Activated T-helper 9 cell treated with anti-CD3 and anti-CD28 coated beads, Interleukin-2, amount 50 U/mL, for 16 hours (primary cell): Measurements from ENCODE around the gene OXNAD1.
A peak's percentile ranks its signal among the peaks of the same experiment; 100 is the strongest.

Experiments
- DNase-seq: peaks from one replicate; pipeline ENCODE4 v3.0.0-alpha.2; 2020; ENCODE audit warnings: low read depth

OXNAD1 gene

DNA sequence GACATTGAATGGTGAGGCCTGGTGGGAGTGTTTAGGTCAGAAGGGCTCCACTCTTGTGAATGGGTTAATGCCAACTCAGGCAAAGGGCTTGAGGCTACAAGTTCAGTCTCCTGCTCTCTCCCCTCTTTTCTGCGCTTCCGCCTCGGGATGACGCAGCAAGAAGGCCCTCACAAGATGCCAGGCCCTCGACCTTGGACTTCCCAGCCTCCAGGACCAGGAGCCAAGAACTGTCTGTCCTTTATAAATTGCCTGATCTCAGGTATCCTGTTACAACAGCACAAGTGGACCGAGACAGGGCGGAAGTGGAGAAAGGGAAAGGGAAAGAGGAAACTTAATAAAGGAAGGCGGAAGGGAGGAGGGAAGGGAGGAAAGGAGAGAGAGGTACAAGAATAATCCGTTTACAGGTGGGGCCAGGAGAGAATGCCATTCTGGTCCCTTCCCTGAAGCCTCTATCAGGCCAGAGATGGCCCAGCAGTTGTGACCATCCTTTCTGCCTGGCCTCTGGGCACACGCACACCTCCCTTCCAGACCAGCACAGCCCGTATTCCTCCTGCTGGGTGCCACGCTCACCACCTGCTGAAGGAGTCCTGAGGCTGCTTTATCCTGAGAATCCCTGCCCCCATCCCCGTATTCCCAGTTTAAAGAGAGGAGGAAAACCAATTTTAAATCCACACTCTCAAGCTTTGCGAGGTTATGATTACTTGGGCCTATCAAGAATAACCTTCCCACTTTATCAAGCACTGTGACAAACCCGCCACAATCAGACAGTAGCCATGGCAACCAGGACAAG lies 64.2 kb downstream of the OXNAD1 start:
- no peak for DNase-seq

DNA sequence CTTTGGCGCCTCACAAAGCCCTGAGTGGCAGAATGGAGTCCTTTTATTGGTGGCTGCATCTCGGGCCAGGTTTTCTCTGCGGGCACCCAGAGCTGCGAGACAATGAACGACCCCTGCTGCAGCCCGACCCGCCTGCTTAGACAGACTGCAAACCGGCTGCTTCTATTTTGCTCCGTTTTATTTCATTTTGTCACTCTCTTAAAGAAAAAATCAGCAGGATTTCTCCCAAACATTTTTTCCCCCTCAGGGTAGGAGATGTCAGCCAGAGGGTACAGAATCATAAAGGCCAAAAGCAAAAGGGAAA lies 64.8 kb downstream of the OXNAD1 start:
- DNase-seq, result no peak

GRCh38 chr3:16330351-16330750 lies 65.3 kb downstream of the OXNAD1 start:
- DNase-seq, result no peak

- no peak for DNase-seq
Observed at GRCh38 chr3:16331319-16331883, 66.4 kb downstream of the OXNAD1 start.

GRCh38 chr3:16332904-16333426 lies 68.0 kb downstream of the OXNAD1 start:
- DNase-seq, result no peak

DNA sequence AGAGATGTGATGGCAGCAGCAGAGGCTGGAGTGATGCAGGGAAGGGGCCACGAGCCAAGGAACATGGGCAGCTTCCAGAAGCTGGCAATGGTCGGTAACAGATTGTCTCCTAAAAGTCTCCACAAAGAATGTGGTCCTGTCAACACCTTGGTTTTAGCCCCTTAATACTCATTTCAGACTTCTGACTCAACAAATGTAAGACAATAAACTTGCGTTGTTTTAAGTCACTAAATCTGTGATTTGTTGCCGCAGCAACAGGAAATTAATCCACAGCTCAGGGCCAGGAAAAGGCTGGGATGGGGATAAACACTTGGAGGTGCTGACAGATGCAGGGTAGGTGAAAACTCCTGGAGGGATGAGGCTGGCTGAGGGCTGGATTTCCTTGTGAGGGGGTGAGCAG lies 69.9 kb downstream of the OXNAD1 start:
- DNase-seq, result no peak

DNA sequence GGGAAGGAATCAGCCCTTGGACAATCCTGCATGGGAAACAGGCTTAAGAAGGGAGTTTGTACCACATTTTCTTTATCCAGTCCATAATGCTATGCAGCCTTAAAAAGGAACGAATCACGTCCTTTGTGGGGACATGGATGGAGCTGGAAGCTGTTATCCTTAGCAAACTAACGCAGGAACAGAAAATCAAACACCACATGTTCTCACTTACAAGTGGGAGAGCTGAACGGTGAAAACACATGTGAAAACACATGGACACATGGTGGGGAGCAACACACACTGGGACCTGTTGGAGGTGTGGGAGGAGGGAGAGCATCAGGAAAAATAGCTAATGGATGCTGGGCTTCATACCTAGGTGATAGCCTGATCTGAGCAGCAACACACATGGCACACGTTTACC lies 70.3 kb downstream of the OXNAD1 start:
- DNase-seq, result no peak

GRCh38 chr3:16335772-16336645 lies 71.0 kb downstream of the OXNAD1 start:
- DNase-seq, result no peak

DNA sequence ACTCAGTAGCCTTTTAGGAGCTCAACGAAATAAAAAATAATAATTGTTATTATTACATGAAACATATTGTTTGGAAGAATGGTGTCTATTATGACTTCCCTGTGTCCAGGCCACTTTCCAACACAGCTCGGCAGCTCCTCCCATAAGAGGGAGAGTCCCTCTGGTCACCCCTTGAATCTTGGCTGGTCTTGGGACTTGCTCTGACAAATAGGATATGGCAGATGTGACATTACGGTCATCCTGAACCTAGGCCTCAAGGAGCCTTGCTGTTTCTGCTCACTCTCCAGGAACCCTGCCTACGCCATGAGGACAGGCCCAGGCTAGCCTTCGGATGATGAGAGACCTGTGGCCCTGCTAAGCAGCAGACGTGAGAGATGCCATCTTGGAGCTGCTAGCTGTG lies 71.8 kb downstream of the OXNAD1 start:
- DNase-seq, result no peak

GRCh38 chr3:16337856-16338540 lies 73.0 kb downstream of the OXNAD1 start:
- DNase-seq, result peak; percentile 10

- no peak for DNase-seq
Observed at GRCh38 chr3:16338999-16339398, 74.0 kb downstream of the OXNAD1 start.

GRCh38 chr3:16343101-16343500 lies 78.1 kb downstream of the OXNAD1 start:
- DNase-seq, result no peak

GRCh38 chr3:16346413-16347081 lies 81.5 kb downstream of the OXNAD1 start:
- no peak for DNase-seq

DNA sequence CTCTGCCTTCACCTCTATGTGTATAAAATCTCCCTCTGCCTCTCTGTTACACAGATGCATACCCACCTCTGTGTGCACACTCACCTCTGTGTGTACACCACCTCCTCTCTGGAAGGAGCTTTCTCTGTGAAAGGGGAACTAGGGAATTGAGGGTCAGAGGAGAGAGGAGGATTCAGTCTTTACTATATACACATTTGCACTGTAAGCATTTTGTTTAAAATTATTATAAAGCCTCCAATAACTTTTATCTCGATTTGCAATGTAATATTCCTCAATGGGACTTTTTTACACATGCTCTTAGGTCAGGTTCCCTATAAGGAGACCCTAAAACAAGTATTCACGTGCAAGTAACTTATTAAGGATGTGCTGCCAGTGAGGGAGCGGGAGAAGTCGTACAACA lies 82.5 kb downstream of the OXNAD1 start:
- DNase-seq, result no peak

DNA sequence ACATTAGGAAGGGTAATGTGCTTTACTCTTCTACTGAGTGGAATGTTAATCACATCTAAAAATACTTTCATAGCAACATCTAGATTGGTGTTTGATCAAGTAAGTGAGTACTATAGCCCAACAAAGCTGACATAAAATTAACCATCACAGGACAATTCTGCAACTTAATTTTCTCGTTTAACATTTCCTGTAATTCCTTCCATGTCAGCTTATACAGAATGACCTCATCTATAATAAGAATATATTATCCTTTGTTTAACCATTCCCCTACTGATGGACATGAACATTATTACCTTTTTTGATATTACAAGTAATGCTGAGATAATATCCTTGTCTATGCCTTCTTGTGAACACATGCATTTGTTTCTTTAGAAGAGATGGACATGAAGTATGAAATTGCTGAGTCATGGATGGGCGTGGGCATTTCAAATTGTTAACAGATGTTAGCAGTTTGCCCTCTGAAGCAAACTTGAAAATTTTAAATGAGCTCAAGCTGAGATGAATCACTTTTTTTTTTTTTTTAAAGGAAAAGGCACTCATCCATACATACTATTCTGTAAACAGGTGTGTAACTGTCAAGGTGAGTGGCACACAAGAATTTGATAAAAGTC lies 85.1 kb downstream of the OXNAD1 start:
- DNase-seq, result no peak

DNA sequence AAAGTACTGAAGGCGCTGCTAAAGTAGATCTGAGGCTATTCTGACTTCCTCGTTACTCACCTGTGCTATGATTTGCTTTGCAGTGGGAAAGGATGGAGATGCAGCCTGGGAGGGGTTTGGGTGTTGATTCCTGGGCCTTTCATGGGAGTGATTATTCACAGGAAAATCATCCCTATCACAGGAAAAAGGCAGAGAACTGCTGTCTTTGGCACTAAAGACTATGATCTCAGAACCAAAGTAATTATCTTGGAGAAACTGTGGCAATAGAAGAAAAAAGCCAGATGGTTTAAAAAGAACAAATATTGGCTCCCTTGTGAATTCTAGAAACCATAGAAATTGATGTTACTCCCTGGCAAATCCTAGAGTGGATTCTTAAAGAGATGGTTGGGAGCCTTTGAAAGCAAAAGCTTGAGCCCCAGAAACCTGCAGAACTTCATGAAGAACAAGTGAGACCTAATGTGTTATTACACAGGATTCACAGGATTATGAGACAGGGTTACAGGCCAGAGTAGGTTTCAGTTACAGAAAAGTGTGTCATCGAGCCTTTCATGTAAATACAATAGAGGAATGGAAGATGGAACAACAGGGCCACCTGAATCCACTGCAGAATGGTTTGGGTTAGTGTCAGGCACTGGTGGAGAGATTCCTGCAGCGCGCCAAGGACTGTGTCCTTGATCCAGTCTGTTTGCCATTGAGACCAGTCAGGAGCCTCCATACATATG lies 85.7 kb downstream of the OXNAD1 start:
- DNase-seq, result no peak

- DNase-seq, result no peak
Observed at GRCh38 chr3:16352428-16352827, 87.4 kb downstream of the OXNAD1 start.

GRCh38 chr3:16354291-16354690 lies 89.3 kb downstream of the OXNAD1 start:
- no peak for DNase-seq
